ENCODE results near the gene BLOC1S6. TPM values are rescaled to one million over a fixed set of nuclear protein-coding genes. Genes with fewer than 3 reads are reported as not detected.

BLOC1S6 gene
- total and polyA plus RNA-seq, 2 of the 13 experiments (the other 11 are each of a cell fraction or from before 2014, with no cell fraction given): 11.8 to 44.3 TPM

DNA sequence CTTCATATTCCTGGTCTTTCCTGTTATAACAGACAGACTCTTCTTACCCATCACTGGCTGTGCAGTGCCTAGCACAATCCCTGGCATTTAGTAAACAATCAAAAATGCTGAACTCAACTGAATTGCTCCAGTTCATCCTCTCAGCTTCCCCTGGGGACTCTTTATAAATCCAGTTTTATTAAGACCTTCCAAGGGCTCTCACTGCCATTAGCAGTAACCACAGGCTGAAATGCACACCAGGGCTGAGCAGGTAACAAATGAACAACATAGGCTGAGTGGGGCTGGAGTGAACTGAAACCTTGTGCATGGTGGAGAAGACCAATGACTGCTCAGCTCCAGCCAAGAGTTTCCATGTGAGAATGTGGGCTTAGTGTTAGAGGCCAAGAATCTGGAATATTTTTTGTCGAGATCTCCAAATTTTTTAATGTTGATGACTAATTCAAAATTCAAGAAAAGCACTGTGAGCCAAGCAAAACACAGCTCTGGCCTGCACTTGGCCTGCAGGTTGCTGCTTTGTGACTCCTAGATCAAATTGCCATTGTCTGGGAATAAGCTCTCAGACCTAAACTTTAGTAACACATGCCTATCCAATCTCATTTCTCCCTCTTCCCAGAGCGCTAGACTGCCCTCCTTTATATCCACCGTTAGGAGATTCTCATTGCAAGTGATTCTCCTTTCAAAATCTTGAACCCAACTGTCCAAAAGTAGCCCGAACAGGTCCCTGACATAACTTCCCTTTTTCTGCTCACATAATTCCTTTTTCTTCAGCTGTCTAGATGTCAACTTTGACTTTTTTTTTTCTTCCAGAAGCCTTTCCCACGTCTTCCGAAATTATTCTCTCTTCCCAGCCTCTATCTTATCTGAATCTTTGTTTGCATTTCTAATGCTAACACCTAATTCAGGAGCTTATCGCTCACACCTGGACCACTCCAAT, 55.1 kb downstream of the BLOC1S6 start:
- Histone ChIP-seq H3K27ac (ENCODE audit: extremely low read length, insufficient read depth, low read length) (peak overlapping the region; percentile 69), H3K4me3 (replicated peaks in 1 of 3; ENCODE audit: insufficient read depth in 1 of 3, low read depth in 2 of 3, low read length in 3 of 3) (peak overlapping the region in 2 of 3 experiments; percentile 9 to 42; a peak in 1 of 6 replicates), H4K20me1 (ENCODE audit: insufficient read depth, low read length) (no peaks in the 10 kb centered on the region), H3K79me2 (ENCODE audit: insufficient read depth, low read length) (no peaks in the 10 kb centered on the region), H3K9me3 (ENCODE audit: low read length) (no peaks in the 10 kb centered on the region), H2AFZ (ENCODE audit: low read length) (no peak overlapping the region), H3K9ac (ENCODE audit: insufficient read depth, low read depth, low read length) (no peak overlapping the region), H3K36me3 (replicated peaks in 1 of 2; ENCODE audit: control insufficient read depth in 1 of 2, insufficient read depth in 2 of 2, low read length in 2 of 2) (no peaks in the 10 kb centered on the region), H3K27me3 (ENCODE audit: control insufficient read depth in 1 of 2, insufficient read depth in 2 of 2, low read length in 2 of 2) (no peaks in the 10 kb centered on the region), H3K4me2 (ENCODE audit: low read depth, low read length) (peak overlapping the region; percentile 76), H3K4me1 (ENCODE audit: insufficient read depth, low read length) (peaks cover 66% of the 10 kb centered on the region)
- 92% methylated on average over 7 of the region's 7 CpGs for WGBS (ENCODE audit: low lambda C conversion rate)
- ChIA-PET CTCF (ENCODE audit: low intra/inter-chr PET ratio, low total read pairs) (interaction anchor here (1.1 kb wide), 1 partner anchor 28 kb away, joined by 4 read pairs; no protein-coding TSS in a partner anchor), POLR2A (interaction anchor here (1.1 kb wide), 1 partner anchor 55 kb away, joined by 13 read pairs; the partner anchor contains the start of gene BLOC1S6)
- peak; percentile 4; the same call in 2 of the 3 replicates for ATAC-seq
- intact Hi-C loops (cut with micrococcal nuclease; ENCODE audit: unreplicated experiment): loop anchor here (1.0 kb wide), 1 partner anchor 7 kb away; no protein-coding TSS in a partner anchor
- no TSS peak for BruUV-seq (replicated peaks)
- in situ Hi-C loops (cut with HindIII; ENCODE audit: extremely low pct_ligation_motif_present, low pct_unique_long_range_greater_than_20kb): no loop called here
- DNase-seq (ENCODE audit: low spot score): no peak
- no peak for TF ChIP-seq ATF6 (CRISPR knock-in tag; conservative IDR thresholded peaks at IDR 0.05)
- no peak for TF ChIP-seq CENPBD1 (CRISPR knock-in tag; IDR thresholded peaks at IDR 0.05; ENCODE audit: borderline replicate concordance, low read depth)
- TF ChIP-seq HOMEZ (CRISPR knock-in tag; IDR thresholded peaks at IDR 0.05; ENCODE audit: low read depth): no peak
- TF ChIP-seq KDM1A (CRISPR knock-in tag; IDR thresholded peaks at IDR 0.05): no peak
- no peak for TF ChIP-seq ZNF629 (CRISPR knock-in tag; conservative IDR thresholded peaks at IDR 0.05)
- TF ChIP-seq, protein P1, sequence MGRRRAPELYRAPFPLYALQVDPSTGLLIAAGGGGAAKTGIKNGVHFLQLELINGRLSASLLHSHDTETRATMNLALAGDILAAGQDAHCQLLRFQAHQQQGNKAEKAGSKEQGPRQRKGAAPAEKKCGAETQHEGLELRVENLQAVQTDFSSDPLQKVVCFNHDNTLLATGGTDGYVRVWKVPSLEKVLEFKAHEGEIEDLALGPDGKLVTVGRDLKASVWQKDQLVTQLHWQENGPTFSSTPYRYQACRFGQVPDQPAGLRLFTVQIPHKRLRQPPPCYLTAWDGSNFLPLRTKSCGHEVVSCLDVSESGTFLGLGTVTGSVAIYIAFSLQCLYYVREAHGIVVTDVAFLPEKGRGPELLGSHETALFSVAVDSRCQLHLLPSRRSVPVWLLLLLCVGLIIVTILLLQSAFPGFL (CRISPR knock-in tag; IDR thresholded peaks at IDR 0.05): no peak
- no peak for TF ChIP-seq WIZ (CRISPR knock-in tag; IDR thresholded peaks at IDR 0.05)
- no peak for TF ChIP-seq ZNF572 (CRISPR knock-in tag; IDR thresholded peaks at IDR 0.05)
- TF ChIP-seq PHF20 (CRISPR knock-in tag; IDR thresholded peaks at IDR 0.05): no peak
- TF ChIP-seq MAFK (conservative IDR thresholded peaks at IDR 0.05 in 1 of 2, IDR thresholded peaks at IDR 0.05 in 1 of 2; ENCODE audit: low read length in 2 of 2): peak in 1 of 2 experiments; percentile 29; a peak in 1 of 4 replicates
- TF ChIP-seq, protein P2, sequence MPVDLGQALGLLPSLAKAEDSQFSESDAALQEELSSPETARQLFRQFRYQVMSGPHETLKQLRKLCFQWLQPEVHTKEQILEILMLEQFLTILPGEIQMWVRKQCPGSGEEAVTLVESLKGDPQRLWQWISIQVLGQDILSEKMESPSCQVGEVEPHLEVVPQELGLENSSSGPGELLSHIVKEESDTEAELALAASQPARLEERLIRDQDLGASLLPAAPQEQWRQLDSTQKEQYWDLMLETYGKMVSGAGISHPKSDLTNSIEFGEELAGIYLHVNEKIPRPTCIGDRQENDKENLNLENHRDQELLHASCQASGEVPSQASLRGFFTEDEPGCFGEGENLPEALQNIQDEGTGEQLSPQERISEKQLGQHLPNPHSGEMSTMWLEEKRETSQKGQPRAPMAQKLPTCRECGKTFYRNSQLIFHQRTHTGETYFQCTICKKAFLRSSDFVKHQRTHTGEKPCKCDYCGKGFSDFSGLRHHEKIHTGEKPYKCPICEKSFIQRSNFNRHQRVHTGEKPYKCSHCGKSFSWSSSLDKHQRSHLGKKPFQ (CRISPR knock-in tag; IDR thresholded peaks at IDR 0.05; ENCODE audit: insufficient replicate concordance): peak; percentile 2
- TF ChIP-seq RCOR2 (CRISPR knock-in tag; IDR thresholded peaks at IDR 0.05): no peak
- no peak for TF ChIP-seq RFX3 (CRISPR knock-in tag; IDR thresholded peaks at IDR 0.05)
- FAIRE-seq: no peak

Data from HepG2 (cell line).